ENCODE data around the gene NATD1.
"Not testable (repeated sequence)": the region's sequence is repeated elsewhere in the genome, so short reads cannot be mapped to it uniquely, and the experiment has no call there.

NATD1 gene

GRCh38 chr17:21214015-21214776 is 39.0 kb downstream of the NATD1 start, which contains the start of gene TMEM11:
TSS of gene TMEM11 (minus strand) at chr17:21214161. CDS start at chr17:21214152, 9 bp downstream.
- DNase-seq, result peak; percentile 87

GRCh38 chr17:21213638-21214014 is 39.6 kb downstream of the NATD1 start:
- DNase-seq, result no peak

- no peak for DNase-seq
Measured at GRCh38 chr17:21212826-21213637, 40.2 kb downstream of the NATD1 start.

GRCh38 chr17:21211825-21212479 is 41.3 kb downstream of the NATD1 start:
- DNase-seq, result no peak

GRCh38 chr17:21210411-21211076 is 42.7 kb downstream of the NATD1 start:
- DNase-seq, result peak; percentile 94

- DNase-seq, result no peak
Measured at GRCh38 chr17:21209511-21210175, 43.6 kb downstream of the NATD1 start.

GRCh38 chr17:21208352-21208751 is 44.9 kb downstream of the NATD1 start:
- DNase-seq, result no peak

- no peak for DNase-seq
Measured at GRCh38 chr17:21204935-21205334, 48.3 kb downstream of the NATD1 start.

- DNase-seq, result no peak
Measured at GRCh38 chr17:21202512-21202911, 50.7 kb downstream of the NATD1 start.

GRCh38 chr17:21201874-21202273 is 51.3 kb downstream of the NATD1 start:
- no peak for DNase-seq

GRCh38 chr17:21201298-21201595 is 52.0 kb downstream of the NATD1 start:
- no peak for DNase-seq

- no peak for DNase-seq
Measured at GRCh38 chr17:21200590-21201297, 52.5 kb downstream of the NATD1 start.

GRCh38 chr17:21199856-21200255 is 53.4 kb downstream of the NATD1 start:
- DNase-seq, result no peak

GRCh38 chr17:21199311-21199710 is 53.9 kb downstream of the NATD1 start:
- DNase-seq, result no peak

GRCh38 chr17:21198411-21198810 is 54.8 kb downstream of the NATD1 start:
- no peak for DNase-seq

GRCh38 chr17:21196126-21196525 is 57.1 kb downstream of the NATD1 start:
- no peak for DNase-seq

GRCh38 chr17:21194703-21195102 is 58.5 kb downstream of the NATD1 start:
- peak; percentile 91 for DNase-seq

- no peak for DNase-seq
Measured at GRCh38 chr17:21194226-21194625, 59.0 kb downstream of the NATD1 start.

- no peak for DNase-seq
Measured at GRCh38 chr17:21193031-21193430, 60.2 kb downstream of the NATD1 start.

- not testable (repeated sequence) for DNase-seq
Measured at GRCh38 chr17:21192414-21192813, 60.8 kb downstream of the NATD1 start.

- DNase-seq, result peak; percentile 16
Measured at GRCh38 chr17:21191698-21192097, 61.5 kb downstream of the NATD1 start.

GRCh38 chr17:21190078-21190477 is 63.1 kb downstream of the NATD1 start:
- DNase-seq, result peak; percentile 96

Data from NCI-H524 treated with DMSO at 0.1 percent for 48 hours (cell line).